Measurements from ENCODE around the gene UMODL1.

The UMODL1 gene

GRCh38 chr21:42147386-42148020 is 76.4 kb downstream of the UMODL1 start:
- no peak for DNase-seq (ENCODE audit: low spot score)
- TF ChIP-seq, protein P1, sequence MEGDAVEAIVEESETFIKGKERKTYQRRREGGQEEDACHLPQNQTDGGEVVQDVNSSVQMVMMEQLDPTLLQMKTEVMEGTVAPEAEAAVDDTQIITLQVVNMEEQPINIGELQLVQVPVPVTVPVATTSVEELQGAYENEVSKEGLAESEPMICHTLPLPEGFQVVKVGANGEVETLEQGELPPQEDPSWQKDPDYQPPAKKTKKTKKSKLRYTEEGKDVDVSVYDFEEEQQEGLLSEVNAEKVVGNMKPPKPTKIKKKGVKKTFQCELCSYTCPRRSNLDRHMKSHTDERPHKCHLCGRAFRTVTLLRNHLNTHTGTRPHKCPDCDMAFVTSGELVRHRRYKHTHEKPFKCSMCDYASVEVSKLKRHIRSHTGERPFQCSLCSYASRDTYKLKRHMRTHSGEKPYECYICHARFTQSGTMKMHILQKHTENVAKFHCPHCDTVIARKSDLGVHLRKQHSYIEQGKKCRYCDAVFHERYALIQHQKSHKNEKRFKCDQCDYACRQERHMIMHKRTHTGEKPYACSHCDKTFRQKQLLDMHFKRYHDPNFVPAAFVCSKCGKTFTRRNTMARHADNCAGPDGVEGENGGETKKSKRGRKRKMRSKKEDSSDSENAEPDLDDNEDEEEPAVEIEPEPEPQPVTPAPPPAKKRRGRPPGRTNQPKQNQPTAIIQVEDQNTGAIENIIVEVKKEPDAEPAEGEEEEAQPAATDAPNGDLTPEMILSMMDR (IDR thresholded peaks at IDR 0.05; ENCODE audit: extremely low read depth, missing control alignments), result no peak

GRCh38 chr21:42148097-42148496 is 77.0 kb downstream of the UMODL1 start:
- no peak for DNase-seq (ENCODE audit: low spot score)
- TF ChIP-seq, protein P1 (IDR thresholded peaks at IDR 0.05; ENCODE audit: extremely low read depth, missing control alignments), result no peak

GRCh38 chr21:42148584-42148983 is 77.5 kb downstream of the UMODL1 start:
- no peak for DNase-seq (ENCODE audit: low spot score)
- TF ChIP-seq, protein P1 (IDR thresholded peaks at IDR 0.05; ENCODE audit: extremely low read depth, missing control alignments), result no peak

DNA sequence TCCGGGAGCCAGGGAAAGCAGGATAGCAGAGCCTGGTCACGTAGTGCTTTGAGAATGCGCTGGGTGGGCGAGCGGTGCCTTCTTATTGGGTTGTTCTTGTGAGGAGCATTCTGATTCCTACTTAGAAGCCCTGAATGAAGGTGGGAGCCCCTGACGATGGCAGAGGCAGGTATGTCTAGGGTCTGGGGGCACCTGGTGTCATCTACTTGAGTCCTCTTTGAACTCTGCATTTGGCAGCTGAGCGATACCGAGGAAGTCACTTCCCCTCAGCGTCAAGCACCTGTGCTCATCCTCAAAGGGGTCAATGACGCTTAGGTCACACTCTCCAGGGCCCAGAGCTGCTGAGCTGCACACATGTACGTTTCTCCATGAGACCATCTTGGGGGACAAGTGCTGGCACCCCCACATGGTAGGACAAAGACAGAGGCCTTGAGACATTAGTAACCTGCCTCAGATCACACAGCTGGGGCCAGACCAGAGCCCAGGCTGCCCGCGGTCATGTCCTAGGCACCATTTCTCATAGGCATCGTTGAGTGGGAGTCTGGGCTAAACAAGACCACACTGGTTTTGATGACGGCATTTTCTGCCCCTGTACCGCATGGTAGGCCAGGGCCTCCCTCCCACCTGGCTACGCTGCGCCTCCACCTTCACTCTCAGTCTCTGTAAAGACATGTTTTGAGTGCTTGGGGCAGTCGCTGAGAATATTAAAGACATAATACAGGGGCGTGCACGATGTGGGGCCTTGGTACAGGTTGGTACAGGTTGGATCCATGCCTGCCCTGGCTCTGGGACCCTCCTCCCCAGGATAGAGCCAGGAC is 78.7 kb downstream of the UMODL1 start:
- DNase-seq (ENCODE audit: low spot score), result no peak
- TF ChIP-seq, protein P1 (IDR thresholded peaks at IDR 0.05; ENCODE audit: extremely low read depth, missing control alignments), result no peak

DNA sequence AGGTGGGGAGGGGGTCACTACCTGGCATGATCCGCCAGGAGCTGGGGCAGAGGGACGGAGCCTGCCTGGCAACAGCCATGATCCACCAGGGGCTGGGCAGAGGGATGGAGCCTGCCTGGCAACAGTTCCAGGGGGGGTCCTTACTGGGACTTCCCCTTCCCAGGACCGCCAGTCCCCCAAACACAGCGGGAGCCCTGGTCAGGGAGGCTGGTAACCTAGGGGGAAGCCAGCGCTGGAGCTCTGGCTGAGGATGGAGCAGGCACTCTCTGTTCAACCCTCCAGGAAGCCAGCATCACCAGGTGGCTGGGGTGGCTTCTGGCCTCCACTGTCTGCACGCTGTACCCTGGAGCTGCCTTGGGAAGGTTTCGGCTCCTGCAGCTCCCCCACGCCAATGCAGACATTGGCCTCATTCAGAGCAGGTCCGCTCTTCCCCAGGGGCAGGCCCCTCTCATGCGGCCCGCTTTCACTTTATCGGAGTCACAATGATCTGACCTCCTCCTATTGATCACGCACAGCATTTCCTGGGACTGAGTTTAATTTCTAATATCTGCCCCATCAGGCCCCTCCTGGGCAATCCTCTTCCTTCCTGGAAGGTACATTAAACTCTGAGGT is 79.5 kb downstream of the UMODL1 start:
- TF ChIP-seq, protein P1 (IDR thresholded peaks at IDR 0.05; ENCODE audit: extremely low read depth, missing control alignments), result no peak
- DNase-seq (ENCODE audit: low spot score), result no peak

GRCh38 chr21:42151148-42151947 is 80.2 kb downstream of the UMODL1 start:
- no peak for DNase-seq (ENCODE audit: low spot score)
- TF ChIP-seq, protein P1 (IDR thresholded peaks at IDR 0.05; ENCODE audit: extremely low read depth, missing control alignments), result no peak
